ENCODE measurements around the gene ATP1A2.

- TF ChIP-seq CTCF (IDR thresholded peaks at IDR 0.05) (no peak), EP300 (IDR thresholded peaks at IDR 0.05) (no peak)
These were observed 21.3 kb downstream of the ATP1A2 start for GRCh38 chr1:160136926-160137200.
